A673 (cell line): Measurements from ENCODE around the gene MAP6.

ENCODE experiments used
- EZH2 ChIP-seq: fragments of 200-600 bp; sonication (generic); IDR thresholded peaks from 2 replicates; pipeline ENCODE4 v1.6.1; 2017; ENCODE audit warnings: borderline replicate concordance, low read depth, mild to moderate bottlenecking, mixed read lengths, antibody characterized with exemption, low read length; ENCODE audit not compliant: poor library complexity, severe bottlenecking
- TF ChIP-seq, protein P1 (sequence below): fragments of 300-800, 200-600 bp; sonication (generic); conservative IDR thresholded peaks from 2 replicates; pipeline ENCODE4 v1.5.1; 2017; ENCODE audit warnings: low read depth, mild to moderate bottlenecking, antibody characterized with exemption, low read length, moderate library complexity, mixed read lengths

DNA sequence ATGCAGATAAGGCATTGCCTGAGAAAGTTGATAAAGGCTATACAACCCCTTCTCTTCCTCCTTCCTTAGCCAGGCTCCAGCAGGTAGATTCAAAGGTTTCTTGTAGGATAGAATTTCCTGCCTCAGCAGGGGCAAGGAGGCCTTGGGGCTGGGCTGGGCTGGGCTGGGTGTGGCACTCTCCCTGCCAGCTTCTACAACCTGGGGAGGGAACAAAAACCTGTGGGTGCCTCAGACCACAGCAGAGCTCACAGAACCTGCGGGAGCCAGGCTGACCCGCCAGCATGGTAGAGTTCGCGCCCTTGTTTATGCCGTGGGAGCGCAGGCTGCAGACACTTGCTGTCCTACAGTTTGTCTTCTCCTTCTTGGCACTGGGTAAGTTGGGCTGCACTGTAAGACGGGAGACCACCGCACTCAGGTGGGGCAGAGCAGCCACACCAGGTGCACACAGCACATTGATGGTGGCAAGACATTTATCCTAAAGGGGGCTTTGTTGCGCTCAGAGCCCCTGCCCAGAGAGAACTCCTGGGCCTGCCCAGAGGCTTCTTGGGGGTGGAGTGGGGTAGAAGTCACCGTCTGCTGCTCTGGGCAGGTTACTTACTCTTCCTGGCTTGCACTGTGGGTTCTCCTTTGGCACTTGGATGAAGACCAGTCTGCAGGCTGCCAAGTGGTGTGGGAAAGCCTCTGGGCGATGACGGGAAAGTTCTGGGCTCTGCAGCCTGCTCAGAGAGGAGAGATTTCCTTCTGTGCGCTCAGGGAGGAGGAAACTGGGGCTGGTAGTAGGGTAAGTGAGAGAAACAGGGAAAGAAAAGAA is 49.0 kb upstream of the MAP6 start, which contains the start of gene MOGAT2:
- TF ChIP-seq EZH2: no peak
- TF ChIP-seq, protein P1, sequence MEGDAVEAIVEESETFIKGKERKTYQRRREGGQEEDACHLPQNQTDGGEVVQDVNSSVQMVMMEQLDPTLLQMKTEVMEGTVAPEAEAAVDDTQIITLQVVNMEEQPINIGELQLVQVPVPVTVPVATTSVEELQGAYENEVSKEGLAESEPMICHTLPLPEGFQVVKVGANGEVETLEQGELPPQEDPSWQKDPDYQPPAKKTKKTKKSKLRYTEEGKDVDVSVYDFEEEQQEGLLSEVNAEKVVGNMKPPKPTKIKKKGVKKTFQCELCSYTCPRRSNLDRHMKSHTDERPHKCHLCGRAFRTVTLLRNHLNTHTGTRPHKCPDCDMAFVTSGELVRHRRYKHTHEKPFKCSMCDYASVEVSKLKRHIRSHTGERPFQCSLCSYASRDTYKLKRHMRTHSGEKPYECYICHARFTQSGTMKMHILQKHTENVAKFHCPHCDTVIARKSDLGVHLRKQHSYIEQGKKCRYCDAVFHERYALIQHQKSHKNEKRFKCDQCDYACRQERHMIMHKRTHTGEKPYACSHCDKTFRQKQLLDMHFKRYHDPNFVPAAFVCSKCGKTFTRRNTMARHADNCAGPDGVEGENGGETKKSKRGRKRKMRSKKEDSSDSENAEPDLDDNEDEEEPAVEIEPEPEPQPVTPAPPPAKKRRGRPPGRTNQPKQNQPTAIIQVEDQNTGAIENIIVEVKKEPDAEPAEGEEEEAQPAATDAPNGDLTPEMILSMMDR: no peak
